Upper lobe of right lung (tissue), 1 donor: ENCODE measurements around the gene PEAK1. TPM values are rescaled to one million over a fixed set of nuclear protein-coding genes. Genes with fewer than 3 reads are reported as not detected.

Source experiments
- ATAC-seq: fragments of 200-7000 bp; cut with Tn5 transposase; one replicate; pipeline ENCODE4 v1.9.1; 2020; ENCODE audit warnings: mild to moderate bottlenecking, moderate library complexity
- DNase-seq: peaks from one replicate; pipeline ENCODE4 v3.0.0-alpha.2; 2020
- H3K27ac ChIP-seq: fragments of 200-600 bp; one replicate; pipeline ENCODE4 v1.8.0; 2022
- H3K27me3 ChIP-seq: fragments of 200-600 bp; one replicate; pipeline ENCODE4 v1.8.0; 2022; ENCODE audit warnings: mild to moderate bottlenecking
- H3K36me3 ChIP-seq: fragments of 200-600 bp; one replicate; pipeline ENCODE4 v1.8.0; 2022
- H3K4me1 ChIP-seq: fragments of 200-600 bp; one replicate; pipeline ENCODE4 v1.8.0; 2022
- H3K4me3 ChIP-seq: fragments of 200-600 bp; one replicate; pipeline ENCODE4 v1.8.0; 2022; ENCODE audit warnings: mild to moderate bottlenecking
- H3K9me3 ChIP-seq: fragments of 200-600 bp; one replicate; pipeline ENCODE4 v1.8.0; 2022
- CTCF ChIP-seq: fragments of 200-600 bp; IDR thresholded peaks from one replicate; pipeline ENCODE4 v1.8.0; 2022; ENCODE audit warnings: antibody characterized with exemption
- intact Hi-C: fragments of 100-400 bp; cut with DNase I; formaldehyde crosslinking; loops from one replicate; pipeline ENCODE4 v1.11.0; 2022
- total RNA-seq: library from RNA; stranded (reverse); fragmentation: NEBNext Ultra II Directional; extraction: Animal tissue kit (Norgen Biotek cat#: 25700); gene quantifications from one replicate; pipeline ENCODE4 v1.2.1, GENCODE V29; 2021
- donor health status: DM: no; HTN: yes; CAD: no; lungs with severe emphysema.

Gene PEAK1
- total RNA-seq, 1 donor from 2014 or later = 139 TPM

DNA sequence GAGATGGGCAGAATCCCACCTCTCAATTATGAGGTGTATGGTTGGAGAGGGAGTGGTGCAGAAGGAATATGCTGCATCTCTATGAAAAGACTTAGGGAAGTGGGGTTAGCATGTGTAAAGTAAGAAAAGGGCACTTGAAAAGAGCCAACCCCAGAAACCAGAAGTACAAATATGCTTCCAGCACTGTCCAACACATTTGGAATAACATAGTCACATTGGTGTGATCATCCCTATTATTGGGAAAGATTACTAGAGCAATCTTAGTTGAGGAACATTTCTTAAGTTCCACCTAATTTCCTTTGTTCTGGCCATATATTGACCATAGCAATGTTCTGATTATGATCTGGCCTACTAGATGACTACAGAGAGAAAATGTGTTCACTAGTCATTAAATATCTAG is 35.0 kb upstream of the PEAK1 start:
- peak overlapping the region; percentile 49 for H3K27ac ChIP-seq
- intact Hi-C loops = no loop called here
- ATAC-seq = no peak
- no peak for DNase-seq
- peaks cover 15% of the 10 kb centered on the region for H3K36me3 ChIP-seq
- no peak overlapping the region for H3K4me3 ChIP-seq
- no peaks in the 10 kb centered on the region for H3K27me3 ChIP-seq
- TF ChIP-seq CTCF = no peak
- peaks cover 39% of the 10 kb centered on the region for H3K4me1 ChIP-seq
- no peaks in the 10 kb centered on the region for H3K9me3 ChIP-seq

DNA sequence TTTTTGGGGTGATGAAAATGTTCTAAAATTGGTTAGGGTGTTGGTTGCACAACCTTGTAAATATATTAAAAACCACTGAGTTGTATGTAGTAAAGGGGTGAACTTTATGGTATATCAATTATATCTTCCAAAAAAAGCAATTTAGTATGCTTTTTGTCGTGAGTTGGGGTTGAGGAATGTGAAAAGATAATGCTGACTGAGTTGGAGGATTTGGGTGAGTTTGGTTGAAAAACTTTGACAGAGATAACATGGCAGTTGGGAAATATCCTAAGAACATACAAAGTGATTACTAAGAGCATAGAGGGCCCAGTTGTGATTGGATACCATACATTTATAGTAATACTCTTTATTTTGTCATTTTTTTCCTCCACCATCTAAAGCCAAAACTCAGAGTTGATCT is 34.4 kb upstream of the PEAK1 start:
- no peak overlapping the region for H3K27ac ChIP-seq
- no peak overlapping the region for H3K4me3 ChIP-seq
- no peaks in the 10 kb centered on the region for H3K27me3 ChIP-seq
- intact Hi-C loops = no loop called here
- ATAC-seq (no peak), DNase-seq (no peak)
- H3K9me3 ChIP-seq = no peaks in the 10 kb centered on the region
- H3K36me3 ChIP-seq = peaks cover 8% of the 10 kb centered on the region
- peaks cover 39% of the 10 kb centered on the region for H3K4me1 ChIP-seq
- no peak for TF ChIP-seq CTCF

- ATAC-seq = no peak
- no peak for DNase-seq
- Histone ChIP-seq H3K9me3 (no peaks in the 10 kb centered on the region), H3K27me3 (no peaks in the 10 kb centered on the region), H3K27ac (no peak overlapping the region), H3K4me1 (peaks cover 5% of the 10 kb centered on the region), H3K4me3 (no peak overlapping the region), H3K36me3 (no peaks in the 10 kb centered on the region)
- intact Hi-C loops = no loop called here
- TF ChIP-seq CTCF = no peak
Measured at GRCh38 chr15:77446840-77447390, 27.0 kb upstream of the PEAK1 start.

- DNase-seq (no peak), ATAC-seq (no peak)
- intact Hi-C loops = no loop called here
- no peaks in the 10 kb centered on the region for H3K27me3 ChIP-seq
- no peaks in the 10 kb centered on the region for H3K36me3 ChIP-seq
- no peak overlapping the region for H3K4me3 ChIP-seq
- H3K4me1 ChIP-seq = peaks cover 21% of the 10 kb centered on the region
- TF ChIP-seq CTCF = no peak
- H3K27ac ChIP-seq = no peak overlapping the region
- H3K9me3 ChIP-seq = no peaks in the 10 kb centered on the region
Measured at GRCh38 chr15:77440378-77440999, 20.6 kb upstream of the PEAK1 start.

GRCh38 chr15:77437264-77437663 is 17.4 kb upstream of the PEAK1 start:
- TF ChIP-seq CTCF = no peak
- Histone ChIP-seq H3K9me3 (no peaks in the 10 kb centered on the region), H3K36me3 (no peaks in the 10 kb centered on the region), H3K4me3 (no peak overlapping the region), H3K4me1 (peaks cover 19% of the 10 kb centered on the region), H3K27me3 (no peaks in the 10 kb centered on the region), H3K27ac (no peak overlapping the region)
- DNase-seq (no peak), ATAC-seq (no peak)
- intact Hi-C loops = no loop called here
